GM19099 (cell line): ENCODE results near the gene POLR2H.

Source experiments
- POLR2A ChIP-seq: IDR thresholded peaks from 3 replicates; pipeline ENCODE4 v1.6.1; 2011; ENCODE audit warnings: low read depth; ENCODE audit not compliant: insufficient read length; ENCODE audit errors: extremely low read depth

Gene POLR2H

DNA sequence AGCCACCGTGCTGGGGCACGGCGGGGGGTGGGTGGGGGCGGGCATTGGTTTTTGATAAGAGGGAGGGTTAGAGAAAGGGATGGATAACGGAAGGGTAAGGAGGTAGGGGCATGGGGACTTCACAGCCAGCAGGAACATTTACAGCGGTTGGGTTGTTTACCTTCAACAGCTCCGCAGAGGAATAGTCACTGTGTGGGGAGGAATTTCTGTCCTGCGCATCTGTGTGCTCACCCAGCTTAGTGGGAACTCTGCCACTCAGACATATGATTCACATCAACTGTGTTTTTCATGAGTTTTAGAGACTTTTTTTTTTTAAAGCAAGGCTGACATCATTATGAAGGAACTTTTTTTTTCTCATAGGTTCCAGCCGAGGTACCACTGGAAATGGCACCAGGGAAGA, 37.9 kb downstream of the POLR2H start:
- TF ChIP-seq POLR2A: no peak

DNA sequence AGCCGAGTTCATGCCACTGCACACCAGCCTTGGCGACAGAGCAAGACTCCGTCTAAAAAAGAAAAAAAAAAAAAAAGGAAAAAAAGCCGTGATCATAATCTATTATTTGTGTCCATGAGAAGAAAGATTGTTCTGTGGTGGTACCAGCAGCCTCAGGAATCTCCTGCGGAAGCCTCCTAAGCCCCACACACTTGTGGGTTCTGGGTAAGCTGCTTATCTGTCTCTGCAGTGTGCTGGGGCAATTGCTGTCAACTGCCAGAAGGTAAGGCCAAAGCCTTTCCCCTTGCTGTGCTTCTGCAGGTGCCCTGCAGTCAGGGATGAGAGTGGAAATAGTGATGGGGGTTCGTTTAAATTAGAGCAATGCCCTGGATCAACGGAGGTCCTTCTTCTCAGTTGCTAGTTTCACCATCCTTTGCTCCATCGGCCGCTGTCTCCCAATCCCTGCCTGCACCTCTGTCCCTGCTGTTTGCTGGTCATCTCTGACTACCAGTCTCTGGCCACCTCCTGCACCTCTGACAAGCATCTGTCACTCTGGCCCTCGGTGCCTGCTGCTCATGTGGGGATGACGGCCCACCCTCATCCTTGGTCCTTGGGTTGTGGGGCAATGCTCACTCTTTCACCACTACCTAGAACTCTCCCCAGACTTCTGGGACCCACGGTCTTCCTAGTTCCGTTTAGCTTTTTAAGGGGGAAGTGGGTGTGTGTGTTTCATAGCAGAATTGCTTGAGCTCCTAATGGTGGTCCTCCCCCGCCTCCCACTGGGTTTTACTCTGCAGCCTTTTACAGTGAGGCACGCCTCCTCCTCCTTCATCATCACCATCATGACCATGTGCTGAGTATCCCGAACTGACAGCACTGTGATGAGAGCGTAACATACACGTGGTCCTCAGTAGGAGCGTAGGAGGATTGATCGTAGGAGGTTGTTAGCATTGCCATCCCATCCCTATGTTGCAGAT, 43.8 kb downstream of the POLR2H start:
- TF ChIP-seq POLR2A: no peak

DNA sequence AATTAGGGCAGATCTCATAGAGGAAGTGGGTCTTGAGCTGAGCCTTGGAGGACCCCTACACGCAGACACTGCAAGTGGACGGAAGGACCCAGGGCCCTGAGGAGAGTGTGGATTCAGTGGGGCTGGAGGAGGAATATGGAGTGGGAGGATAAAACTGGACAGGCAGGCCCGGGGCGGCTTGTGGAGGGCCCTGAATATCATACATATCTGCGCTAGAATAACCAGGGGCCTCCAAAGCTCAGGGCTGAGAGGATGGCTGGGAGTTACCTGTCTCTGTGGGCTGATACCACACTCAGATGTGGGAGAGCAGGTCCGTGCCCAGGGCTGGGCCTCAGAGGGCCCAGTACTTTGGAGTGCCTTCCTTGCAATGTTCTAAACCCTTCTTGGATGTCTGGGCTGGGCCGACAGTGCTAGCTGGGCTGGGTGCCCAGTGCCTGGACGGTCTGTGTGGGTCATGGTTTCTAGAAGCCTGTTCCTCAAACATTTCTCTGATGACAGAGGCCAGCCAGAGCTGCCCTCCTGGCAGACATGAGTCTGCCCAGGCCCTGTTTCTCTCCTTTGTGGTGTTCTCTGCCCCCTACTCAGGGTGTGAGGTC, 47.9 kb downstream of the POLR2H start:
- no peak for TF ChIP-seq POLR2A

DNA sequence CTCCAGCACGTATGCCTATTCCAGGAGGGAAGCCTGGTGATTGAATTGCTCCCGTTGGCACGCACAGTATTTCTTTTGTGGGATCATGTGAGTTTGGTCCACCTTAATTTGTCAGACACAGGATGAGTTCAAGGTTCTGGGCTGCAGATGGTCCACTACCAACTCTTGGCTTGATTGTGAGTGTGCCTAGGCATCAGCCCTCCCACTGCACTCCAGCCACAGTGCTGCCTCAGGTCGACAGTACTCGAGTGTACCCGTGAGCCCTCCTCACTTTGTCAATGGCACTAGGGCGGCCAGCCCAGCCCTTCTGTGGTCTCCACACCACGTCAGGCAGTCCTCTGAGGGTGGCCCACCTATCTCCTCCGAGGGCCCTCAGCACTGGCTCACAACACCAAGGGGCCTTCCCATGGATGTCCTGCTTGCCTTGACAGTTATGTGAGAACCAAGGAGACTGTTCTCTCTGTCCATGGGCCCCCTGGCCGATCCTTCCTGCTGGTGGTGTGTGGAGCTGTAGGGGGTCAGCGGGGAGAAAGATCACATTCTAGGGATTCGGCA, 48.5 kb downstream of the POLR2H start:
- TF ChIP-seq POLR2A: no peak

DNA sequence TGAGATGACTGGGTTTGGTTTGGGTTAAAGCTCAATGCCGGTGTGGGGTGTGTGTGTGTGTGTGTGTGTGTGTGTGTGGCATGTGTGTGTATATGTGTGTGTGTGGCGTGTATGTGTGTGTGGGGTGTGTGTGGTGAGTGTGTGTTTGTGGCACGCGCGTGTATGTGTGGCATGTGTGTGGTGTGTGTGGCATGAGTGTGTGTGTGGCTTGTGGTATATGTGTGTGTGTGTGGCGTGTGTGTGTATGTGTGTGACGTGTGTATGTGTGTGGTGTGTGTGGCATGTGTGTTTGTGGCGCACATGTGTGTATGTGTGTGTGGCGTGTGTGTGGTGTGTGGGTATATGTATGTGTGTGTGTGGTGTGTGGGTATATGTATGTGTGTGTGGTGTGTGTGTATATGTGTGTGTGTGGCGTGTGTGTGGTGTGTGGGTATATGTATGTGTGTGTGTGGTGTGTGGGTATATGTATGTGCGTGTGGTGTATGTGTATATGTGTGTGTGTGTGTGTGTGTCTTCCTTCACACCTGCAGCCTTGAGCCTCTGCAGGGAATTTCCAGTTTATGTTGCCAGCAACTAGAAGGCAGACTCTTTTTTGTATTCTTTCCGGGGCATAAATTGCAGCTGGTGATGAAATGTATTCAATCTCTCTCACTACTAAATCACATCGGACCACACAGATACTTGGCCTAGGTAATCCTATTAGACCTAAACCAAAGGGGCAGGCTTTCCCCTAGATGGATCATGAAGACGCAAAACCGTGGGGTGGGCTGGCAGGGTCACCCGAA, 53.1 kb downstream of the POLR2H start:
- no peak for TF ChIP-seq POLR2A

DNA sequence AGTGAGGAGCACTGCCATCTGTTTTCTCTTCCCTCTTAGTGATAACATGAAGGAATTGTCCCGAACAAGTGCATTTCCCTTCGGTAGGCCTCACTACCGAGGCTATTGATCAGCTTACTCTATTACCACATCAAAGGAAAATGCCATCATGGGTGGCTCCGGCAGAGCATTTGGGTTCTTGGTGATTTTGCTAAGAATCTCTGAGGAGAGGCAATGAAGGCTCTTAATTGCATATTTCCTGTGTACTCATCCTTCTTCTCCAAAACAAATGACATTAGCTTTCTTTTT, 53.6 kb downstream of the POLR2H start:
- TF ChIP-seq POLR2A: no peak

DNA sequence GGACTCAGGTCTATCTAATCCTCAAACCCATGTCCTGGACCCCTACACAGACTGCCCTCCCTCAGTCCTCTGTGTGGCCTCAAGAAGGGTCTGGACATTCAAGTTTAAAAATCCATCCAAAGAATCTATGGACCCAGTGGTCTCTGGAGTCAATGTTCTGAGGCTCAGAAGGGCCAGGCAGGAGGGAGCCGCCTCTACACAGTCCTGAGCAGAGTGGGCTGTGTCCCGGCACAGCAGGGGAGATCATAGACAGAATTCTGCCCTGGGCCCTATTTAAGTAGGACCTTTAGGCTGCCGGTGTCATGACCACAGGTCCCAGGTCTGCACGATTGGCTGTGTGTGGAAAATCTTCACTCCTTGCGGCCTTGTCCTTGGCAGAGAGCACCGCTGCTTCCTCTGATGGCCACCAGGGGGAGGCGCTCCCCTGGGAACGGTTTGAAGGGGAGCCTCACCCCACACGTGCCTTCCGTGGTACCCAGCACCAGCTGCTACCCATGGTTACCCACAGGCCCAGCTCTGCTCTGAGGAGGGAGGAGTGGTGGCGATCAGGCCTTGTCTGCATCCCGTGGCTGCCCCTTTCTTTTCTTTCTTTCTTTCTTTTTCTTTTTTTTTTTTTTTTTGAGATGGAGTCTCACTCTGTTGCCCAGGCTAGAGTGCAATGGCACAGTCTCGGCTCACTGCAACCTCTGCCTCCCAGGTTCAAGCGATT, 56.3 kb downstream of the POLR2H start:
- TF ChIP-seq POLR2A: no peak
